ENCODE results near the gene HMG20A.

The HMG20A gene

GRCh38 chr15:77457191-77457904 is 36.7 kb downstream of the HMG20A start:
- H3K4me1 ChIP-seq (ENCODE audit: control insufficient read depth in 1 of 2, insufficient read depth in 2 of 2, low read length in 2 of 2), result peaks cover 0 to 2% of the 10 kb centered on the region in 2 experiments
- WGBS (ENCODE audit: extremely low coverage, insufficient coverage, insufficient read length), result no CpG with 5 or more reads among the region's 5 CpGs
- H3K79me1 ChIP-seq (ENCODE audit: low read length), result no peaks in the 10 kb centered on the region
- no peaks in the 10 kb centered on the region for H3K27me3 ChIP-seq (ENCODE audit: insufficient read depth, low read length)
- H2BK5ac ChIP-seq (ENCODE audit: low read depth, low read length, poor library complexity), result no peak overlapping the region
- DNase-seq, result no peak
- H3K14ac ChIP-seq (ENCODE audit: low read length), result no peak overlapping the region
- H4K8ac ChIP-seq (ENCODE audit: low read depth, low read length), result no peak overlapping the region
- no peak overlapping the region for H4K91ac ChIP-seq (ENCODE audit: low read depth, low read length)
- H3K4me3 ChIP-seq (ENCODE audit: low read depth, low read length), result no peak overlapping the region
- H3K36me3 ChIP-seq (ENCODE audit: control insufficient read depth in 1 of 2, insufficient read depth in 2 of 2, low read length in 2 of 2), result peaks cover 0 to 2% of the 10 kb centered on the region in 2 experiments
- H3K4ac ChIP-seq (ENCODE audit: low read depth, low read length), result no peak overlapping the region
- H4K12ac ChIP-seq (ENCODE audit: low read depth, low read length), result no peak overlapping the region
- no peak overlapping the region for H2BK120ac ChIP-seq (ENCODE audit: insufficient read depth, low read length, poor library complexity)
- H3K4me2 ChIP-seq (ENCODE audit: low read length), result no peak overlapping the region
- no peak overlapping the region for H3K9ac ChIP-seq (ENCODE audit: low read length)
- no peaks in the 10 kb centered on the region for H3K9me3 ChIP-seq (ENCODE audit: insufficient read depth, low read depth, low read length)
- H3K18ac ChIP-seq (ENCODE audit: low read length), result no peak overlapping the region
- H3K23ac ChIP-seq (ENCODE audit: low read length), result no peak overlapping the region
- no peak overlapping the region for H2AK5ac ChIP-seq (ENCODE audit: low read length)
- no peaks in the 10 kb centered on the region for H3K79me2 ChIP-seq (ENCODE audit: control insufficient read depth, insufficient read depth, low read length, poor library complexity)
- no peak overlapping the region for H2AFZ ChIP-seq (ENCODE audit: insufficient read depth, low read length, poor library complexity)
- H3K27ac ChIP-seq (ENCODE audit: low read depth, low read length), result no peak overlapping the region
- no peak overlapping the region for H2BK12ac ChIP-seq (ENCODE audit: low read length)

GRCh38 chr15:77457905-77458265 is 37.2 kb downstream of the HMG20A start:
- Histone ChIP-seq H2BK5ac (ENCODE audit: low read depth, low read length, poor library complexity) (no peak overlapping the region), H2AK5ac (ENCODE audit: low read length) (no peak overlapping the region), H3K18ac (ENCODE audit: low read length) (no peak overlapping the region), H3K4me1 (ENCODE audit: control insufficient read depth in 1 of 2, insufficient read depth in 2 of 2, low read length in 2 of 2) (peaks cover 0 to 2% of the 10 kb centered on the region in 2 experiments), H4K91ac (ENCODE audit: low read depth, low read length) (no peak overlapping the region), H2BK12ac (ENCODE audit: low read length) (no peak overlapping the region), H3K9ac (ENCODE audit: low read length) (no peak overlapping the region), H3K79me2 (ENCODE audit: control insufficient read depth, insufficient read depth, low read length, poor library complexity) (no peaks in the 10 kb centered on the region), H4K8ac (ENCODE audit: low read depth, low read length) (no peak overlapping the region), H3K27ac (ENCODE audit: low read depth, low read length) (no peak overlapping the region), H3K23ac (ENCODE audit: low read length) (no peak overlapping the region), H3K27me3 (ENCODE audit: insufficient read depth, low read length) (no peaks in the 10 kb centered on the region), H3K4ac (ENCODE audit: low read depth, low read length) (no peak overlapping the region), H3K14ac (ENCODE audit: low read length) (no peak overlapping the region), H3K4me3 (ENCODE audit: low read depth, low read length) (no peak overlapping the region), H3K36me3 (ENCODE audit: control insufficient read depth in 1 of 2, insufficient read depth in 2 of 2, low read length in 2 of 2) (peaks cover 0 to 2% of the 10 kb centered on the region in 2 experiments), H2AFZ (ENCODE audit: insufficient read depth, low read length, poor library complexity) (no peak overlapping the region), H2BK120ac (ENCODE audit: insufficient read depth, low read length, poor library complexity) (no peak overlapping the region), H3K9me3 (ENCODE audit: insufficient read depth, low read depth, low read length) (no peaks in the 10 kb centered on the region), H3K4me2 (ENCODE audit: low read length) (no peak overlapping the region), H4K12ac (ENCODE audit: low read depth, low read length) (no peak overlapping the region), H3K79me1 (ENCODE audit: low read length) (no peaks in the 10 kb centered on the region)
- DNase-seq, result no peak

GRCh38 chr15:77459031-77459430 is 38.3 kb downstream of the HMG20A start:
- no peak overlapping the region for H3K4ac ChIP-seq (ENCODE audit: low read depth, low read length)
- no peaks in the 10 kb centered on the region for H3K79me1 ChIP-seq (ENCODE audit: low read length)
- no peak overlapping the region for H4K8ac ChIP-seq (ENCODE audit: low read depth, low read length)
- H3K27ac ChIP-seq (ENCODE audit: low read depth, low read length), result no peak overlapping the region
- H2BK5ac ChIP-seq (ENCODE audit: low read depth, low read length, poor library complexity), result no peak overlapping the region
- H3K79me2 ChIP-seq (ENCODE audit: control insufficient read depth, insufficient read depth, low read length, poor library complexity), result no peaks in the 10 kb centered on the region
- H4K12ac ChIP-seq (ENCODE audit: low read depth, low read length), result no peak overlapping the region
- no peaks in the 10 kb centered on the region for H3K9me3 ChIP-seq (ENCODE audit: insufficient read depth, low read depth, low read length)
- no peak overlapping the region for H2BK120ac ChIP-seq (ENCODE audit: insufficient read depth, low read length, poor library complexity)
- no peak overlapping the region for H3K9ac ChIP-seq (ENCODE audit: low read length)
- no peak overlapping the region for H3K23ac ChIP-seq (ENCODE audit: low read length)
- H3K14ac ChIP-seq (ENCODE audit: low read length), result no peak overlapping the region
- no peak overlapping the region for H2AFZ ChIP-seq (ENCODE audit: insufficient read depth, low read length, poor library complexity)
- H4K91ac ChIP-seq (ENCODE audit: low read depth, low read length), result no peak overlapping the region
- H3K27me3 ChIP-seq (ENCODE audit: insufficient read depth, low read length), result no peaks in the 10 kb centered on the region
- peaks cover 0 to 2% of the 10 kb centered on the region in 2 experiments for H3K4me1 ChIP-seq (ENCODE audit: control insufficient read depth in 1 of 2, insufficient read depth in 2 of 2, low read length in 2 of 2)
- no CpG with 5 or more reads among the region's 2 CpGs for WGBS (ENCODE audit: extremely low coverage, insufficient coverage, insufficient read length)
- H3K18ac ChIP-seq (ENCODE audit: low read length), result no peak overlapping the region
- no peak for DNase-seq
- no peak overlapping the region for H2AK5ac ChIP-seq (ENCODE audit: low read length)
- H3K36me3 ChIP-seq (ENCODE audit: control insufficient read depth in 1 of 2, insufficient read depth in 2 of 2, low read length in 2 of 2), result peaks cover 0 to 2% of the 10 kb centered on the region in 2 experiments
- H3K4me3 ChIP-seq (ENCODE audit: low read depth, low read length), result no peak overlapping the region
- H3K4me2 ChIP-seq (ENCODE audit: low read length), result no peak overlapping the region
- H2BK12ac ChIP-seq (ENCODE audit: low read length), result no peak overlapping the region

GRCh38 chr15:77461486-77461885 is 40.8 kb downstream of the HMG20A start:
- Histone ChIP-seq H3K9me3 (ENCODE audit: insufficient read depth, low read depth, low read length) (no peaks in the 10 kb centered on the region), H4K8ac (ENCODE audit: low read depth, low read length) (no peak overlapping the region), H3K4me2 (ENCODE audit: low read length) (no peak overlapping the region), H3K79me2 (ENCODE audit: control insufficient read depth, insufficient read depth, low read length, poor library complexity) (no peaks in the 10 kb centered on the region), H3K36me3 (ENCODE audit: control insufficient read depth in 1 of 2, insufficient read depth in 2 of 2, low read length in 2 of 2) (peaks cover 4 to 9% of the 10 kb centered on the region in 2 experiments), H2AK5ac (ENCODE audit: low read length) (no peak overlapping the region), H3K4me1 (ENCODE audit: control insufficient read depth in 1 of 2, insufficient read depth in 2 of 2, low read length in 2 of 2) (peaks cover 0 to 2% of the 10 kb centered on the region in 2 experiments), H3K27ac (ENCODE audit: low read depth, low read length) (no peak overlapping the region), H3K14ac (ENCODE audit: low read length) (no peak overlapping the region), H3K18ac (ENCODE audit: low read length) (no peak overlapping the region), H3K4ac (ENCODE audit: low read depth, low read length) (no peak overlapping the region), H4K91ac (ENCODE audit: low read depth, low read length) (no peak overlapping the region), H2AFZ (ENCODE audit: insufficient read depth, low read length, poor library complexity) (no peak overlapping the region), H2BK12ac (ENCODE audit: low read length) (no peak overlapping the region), H4K12ac (ENCODE audit: low read depth, low read length) (no peak overlapping the region), H3K4me3 (ENCODE audit: low read depth, low read length) (no peak overlapping the region), H3K9ac (ENCODE audit: low read length) (no peak overlapping the region), H3K79me1 (ENCODE audit: low read length) (no peaks in the 10 kb centered on the region), H2BK5ac (ENCODE audit: low read depth, low read length, poor library complexity) (no peak overlapping the region), H3K23ac (ENCODE audit: low read length) (no peak overlapping the region), H3K27me3 (ENCODE audit: insufficient read depth, low read length) (no peaks in the 10 kb centered on the region), H2BK120ac (ENCODE audit: insufficient read depth, low read length, poor library complexity) (no peak overlapping the region)
- DNase-seq, result peak; percentile 7 to 50

All from trophoblast cell (in vitro differentiated cells and primary cell).